GM12878 (cell line): ENCODE measurements around the gene GCSAM. TPM values are rescaled to one million over a fixed set of nuclear protein-coding genes. Genes with fewer than 3 reads are reported as not detected.

Source experiments
- ASH2L ChIP-seq: fragments of 300-600, 200-600 bp; sonication (generic); IDR thresholded peaks from 2 replicates; pipeline ENCODE4 v1.6.1; 2017; ENCODE audit warnings: low read depth, mild to moderate bottlenecking, borderline replicate concordance
- ATF7 ChIP-seq: fragments of 450-650 bp; IDR thresholded peaks from 2 replicates; pipeline ENCODE4 v1.6.1; 2016; ENCODE audit warnings: low read depth, mild to moderate bottlenecking
- CBFB ChIP-seq: IDR thresholded peaks from 2 replicates; pipeline ENCODE4 v1.6.1; 2016; ENCODE audit warnings: antibody characterized with exemption, low read depth
- ELK1 ChIP-seq: IDR thresholded peaks from 2 replicates; pipeline ENCODE4 v1.6.1; 2012; ENCODE audit warnings: low read depth, low read length, improper control_type of control experiment
- ESRRA ChIP-seq: IDR thresholded peaks from 2 replicates; pipeline ENCODE4 v1.6.1; 2012; ENCODE audit warnings: mild to moderate bottlenecking, low read length, improper control_type of control experiment
- KAT2A ChIP-seq: conservative IDR thresholded peaks from 2 replicates; pipeline ENCODE4 v1.6.1; 2011; ENCODE audit warnings: low read depth, low read length; ENCODE audit not compliant: control insufficient read depth
- LARP7 ChIP-seq: fragments of 450-650 bp; IDR thresholded peaks from 2 replicates; pipeline ENCODE4 v1.6.1; 2017; ENCODE audit warnings: mild to moderate bottlenecking
- NFIC ChIP-seq: IDR thresholded peaks from 2 replicates; pipeline ENCODE4 v1.6.1; 2012; ENCODE audit warnings: low read depth, mild to moderate bottlenecking, inconsistent platforms, low read length, moderate library complexity
- POLR2A ChIP-seq: IDR thresholded peaks from 2 replicates; pipeline ENCODE4 v1.6.1; 2011; ENCODE audit warnings: low read depth, mild to moderate bottlenecking, low read length
- POLR2AphosphoS5 ChIP-seq: IDR thresholded peaks from 2 replicates; pipeline ENCODE4 v1.6.1; 2011; ENCODE audit warnings: mild to moderate bottlenecking, low read length, inconsistent platforms
- RB1 ChIP-seq: fragments of 450-650 bp; formaldehyde crosslinking; IDR thresholded peaks from 2 replicates; pipeline ENCODE4 v1.6.1; 2017; ENCODE audit warnings: mild to moderate bottlenecking, borderline replicate concordance
- SMAD5 ChIP-seq: IDR thresholded peaks from 2 replicates; pipeline ENCODE4 v1.6.1; 2016; ENCODE audit warnings: antibody characterized with exemption, low read depth
- SMC3 ChIP-seq: IDR thresholded peaks from 2 replicates; pipeline ENCODE4 v1.6.1; 2011; ENCODE audit warnings: low read length, improper control_type of control experiment, borderline replicate concordance
- SREBF1 ChIP-seq: IDR thresholded peaks from 2 replicates; pipeline ENCODE4 v1.6.1; 2012; ENCODE audit warnings: mild to moderate bottlenecking, low read length
- STAT1 ChIP-seq: fragments of 450-650 bp; conservative IDR thresholded peaks from 2 replicates; pipeline ENCODE4 v1.6.1; 2014; ENCODE audit warnings: antibody characterized with exemption, mild to moderate bottlenecking
- SUZ12 ChIP-seq: fragments of 200-600 bp; sonication (generic); IDR thresholded peaks from one replicate; pipeline ENCODE4 v1.6.1; 2018; ENCODE audit warnings: antibody characterized with exemption, mild to moderate bottlenecking; ENCODE audit not compliant: unreplicated experiment
- TARDBP ChIP-seq: IDR thresholded peaks from 2 replicates; pipeline ENCODE4 v1.6.1; 2016; ENCODE audit warnings: borderline replicate concordance
- TBL1XR1 ChIP-seq: IDR thresholded peaks from 2 replicates; pipeline ENCODE4 v1.6.1; 2012; ENCODE audit warnings: low read depth, low read length, improper control_type of control experiment
- YY1 ChIP-seq: IDR thresholded peaks from 2 replicates; pipeline ENCODE4 v1.6.1; 2011; ENCODE audit warnings: low read depth, mild to moderate bottlenecking, low read length
- ZNF217 ChIP-seq: fragments of 450-650 bp; IDR thresholded peaks from 2 replicates; pipeline ENCODE4 v1.6.1; 2017; ENCODE audit warnings: antibody characterized with exemption, mild to moderate bottlenecking
- ZNF24 ChIP-seq: fragments of 450-650 bp; IDR thresholded peaks from 2 replicates; pipeline ENCODE4 v1.6.1; 2017; ENCODE audit warnings: antibody characterized with exemption, mild to moderate bottlenecking
- ZNF384 ChIP-seq: IDR thresholded peaks from 2 replicates; pipeline ENCODE4 v1.6.1; 2012; ENCODE audit warnings: low read depth, mild to moderate bottlenecking, low read length, improper control_type of control experiment, borderline replicate concordance
- polyA plus RNA-seq, 11 experiments: library from polyadenylated mRNA; depleted of rRNA in 4 of 11; unstranded in 6 of 11; stranded (reverse) in 5 of 11; fragments of >200 nt; fragmentation: Nextera tagmentation in 4 of 11; fragmentation: Illumina TruSeq in 1 of 11; extraction: Ambion mirVana in 4 of 11; extraction: Trizol in 1 of 11; gene quantifications; 1 replicate in 1 of 11; 2 replicates in 10 of 11; pipeline versions ENCODE4 v1.2.1 to v1.2.3, GENCODE V29; 2011 to 2016; ENCODE audit warnings: inconsistent platforms in 2 of 11, missing spikeins in 2 of 11, low read depth in 1 of 11
- total RNA-seq, 4 experiments: library from RNA; depleted of rRNA in 3 of 4; stranded (reverse); fragments of >200 nt in 3 of 4; fragmentation: Illumina TruSeq in 1 of 4; extraction: Trizol in 1 of 4; gene quantifications; 2 replicates each; pipeline versions ENCODE4 v1.2.1 to v1.2.3, GENCODE V29; 2013 to 2021
- TF ChIP-seq, protein P1 (sequence below): fragments of 450-650 bp; IDR thresholded peaks from 2 replicates; pipeline ENCODE4 v1.6.1; 2018; ENCODE audit warnings: mild to moderate bottlenecking, low read depth, moderate library complexity; ENCODE audit not compliant: partially characterized antibody
- TF ChIP-seq, protein P2 (sequence below): fragments of 450-650 bp; IDR thresholded peaks from 2 replicates; pipeline ENCODE4 v1.6.1; 2017; ENCODE audit warnings: mild to moderate bottlenecking, moderate library complexity
- TF ChIP-seq, protein P3 (sequence below): fragments of 450-650 bp; IDR thresholded peaks from 2 replicates; pipeline ENCODE4 v1.6.1; 2016; ENCODE audit warnings: mild to moderate bottlenecking

Gene GCSAM
- total and polyA plus RNA-seq, 10 of the 15 experiments (the other 5 are each of a cell fraction or from before 2014, with no cell fraction given), result 81.5 to 407 (median 107) TPM

GRCh38 chr3:112131111-112131510 is 1.9 kb downstream of the GCSAM start (continued):
- TF ChIP-seq, protein P1, sequence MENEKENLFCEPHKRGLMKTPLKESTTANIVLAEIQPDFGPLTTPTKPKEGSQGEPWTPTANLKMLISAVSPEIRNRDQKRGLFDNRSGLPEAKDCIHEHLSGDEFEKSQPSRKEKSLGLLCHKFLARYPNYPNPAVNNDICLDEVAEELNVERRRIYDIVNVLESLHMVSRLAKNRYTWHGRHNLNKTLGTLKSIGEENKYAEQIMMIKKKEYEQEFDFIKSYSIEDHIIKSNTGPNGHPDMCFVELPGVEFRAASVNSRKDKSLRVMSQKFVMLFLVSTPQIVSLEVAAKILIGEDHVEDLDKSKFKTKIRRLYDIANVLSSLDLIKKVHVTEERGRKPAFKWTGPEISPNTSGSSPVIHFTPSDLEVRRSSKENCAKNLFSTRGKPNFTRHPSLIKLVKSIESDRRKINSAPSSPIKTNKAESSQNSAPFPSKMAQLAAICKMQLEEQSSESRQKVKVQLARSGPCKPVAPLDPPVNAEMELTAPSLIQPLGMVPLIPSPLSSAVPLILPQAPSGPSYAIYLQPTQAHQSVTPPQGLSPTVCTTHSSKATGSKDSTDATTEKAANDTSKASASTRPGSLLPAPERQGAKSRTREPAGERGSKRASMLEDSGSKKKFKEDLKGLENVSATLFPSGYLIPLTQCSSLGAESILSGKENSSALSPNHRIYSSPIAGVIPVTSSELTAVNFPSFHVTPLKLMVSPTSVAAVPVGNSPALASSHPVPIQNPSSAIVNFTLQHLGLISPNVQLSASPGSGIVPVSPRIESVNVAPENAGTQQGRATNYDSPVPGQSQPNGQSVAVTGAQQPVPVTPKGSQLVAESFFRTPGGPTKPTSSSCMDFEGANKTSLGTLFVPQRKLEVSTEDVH, result no peak
- TF ChIP-seq TBL1XR1 (no peak), SUZ12 (no peak), ZNF24 (no peak), POLR2A (peak; percentile 61), TARDBP (no peak), ZNF384 (no peak), ELK1 (no peak), RB1 (no peak), KAT2A (no peak), NFIC (no peak), SREBF1 (no peak), ATF7 (no peak), POLR2AphosphoS5 (peak; percentile 76), ESRRA (no peak), ASH2L (no peak), SMAD5 (0 out of 2 replicates have a peak, but pooled peaks have one; percentile 37), ZNF217 (no peak), STAT1 (no peak), YY1 (0 out of 2 replicates have a peak, but pooled peaks have one; percentile 12), CBFB (no peak), SMC3 (no peak), LARP7 (no peak)
- TF ChIP-seq, protein P2, sequence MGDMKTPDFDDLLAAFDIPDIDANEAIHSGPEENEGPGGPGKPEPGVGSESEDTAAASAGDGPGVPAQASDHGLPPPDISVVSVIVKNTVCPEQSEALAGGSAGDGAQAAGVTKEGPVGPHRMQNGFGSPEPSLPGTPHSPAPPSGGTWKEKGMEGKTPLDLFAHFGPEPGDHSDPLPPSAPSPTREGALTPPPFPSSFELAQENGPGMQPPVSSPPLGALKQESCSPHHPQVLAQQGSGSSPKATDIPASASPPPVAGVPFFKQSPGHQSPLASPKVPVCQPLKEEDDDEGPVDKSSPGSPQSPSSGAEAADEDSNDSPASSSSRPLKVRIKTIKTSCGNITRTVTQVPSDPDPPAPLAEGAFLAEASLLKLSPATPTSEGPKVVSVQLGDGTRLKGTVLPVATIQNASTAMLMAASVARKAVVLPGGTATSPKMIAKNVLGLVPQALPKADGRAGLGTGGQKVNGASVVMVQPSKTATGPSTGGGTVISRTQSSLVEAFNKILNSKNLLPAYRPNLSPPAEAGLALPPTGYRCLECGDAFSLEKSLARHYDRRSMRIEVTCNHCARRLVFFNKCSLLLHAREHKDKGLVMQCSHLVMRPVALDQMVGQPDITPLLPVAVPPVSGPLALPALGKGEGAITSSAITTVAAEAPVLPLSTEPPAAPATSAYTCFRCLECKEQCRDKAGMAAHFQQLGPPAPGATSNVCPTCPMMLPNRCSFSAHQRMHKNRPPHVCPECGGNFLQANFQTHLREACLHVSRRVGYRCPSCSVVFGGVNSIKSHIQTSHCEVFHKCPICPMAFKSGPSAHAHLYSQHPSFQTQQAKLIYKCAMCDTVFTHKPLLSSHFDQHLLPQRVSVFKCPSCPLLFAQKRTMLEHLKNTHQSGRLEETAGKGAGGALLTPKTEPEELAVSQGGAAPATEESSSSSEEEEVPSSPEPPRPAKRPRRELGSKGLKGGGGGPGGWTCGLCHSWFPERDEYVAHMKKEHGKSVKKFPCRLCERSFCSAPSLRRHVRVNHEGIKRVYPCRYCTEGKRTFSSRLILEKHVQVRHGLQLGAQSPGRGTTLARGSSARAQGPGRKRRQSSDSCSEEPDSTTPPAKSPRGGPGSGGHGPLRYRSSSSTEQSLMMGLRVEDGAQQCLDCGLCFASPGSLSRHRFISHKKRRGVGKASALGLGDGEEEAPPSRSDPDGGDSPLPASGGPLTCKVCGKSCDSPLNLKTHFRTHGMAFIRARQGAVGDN, result no peak
- TF ChIP-seq, protein P3, sequence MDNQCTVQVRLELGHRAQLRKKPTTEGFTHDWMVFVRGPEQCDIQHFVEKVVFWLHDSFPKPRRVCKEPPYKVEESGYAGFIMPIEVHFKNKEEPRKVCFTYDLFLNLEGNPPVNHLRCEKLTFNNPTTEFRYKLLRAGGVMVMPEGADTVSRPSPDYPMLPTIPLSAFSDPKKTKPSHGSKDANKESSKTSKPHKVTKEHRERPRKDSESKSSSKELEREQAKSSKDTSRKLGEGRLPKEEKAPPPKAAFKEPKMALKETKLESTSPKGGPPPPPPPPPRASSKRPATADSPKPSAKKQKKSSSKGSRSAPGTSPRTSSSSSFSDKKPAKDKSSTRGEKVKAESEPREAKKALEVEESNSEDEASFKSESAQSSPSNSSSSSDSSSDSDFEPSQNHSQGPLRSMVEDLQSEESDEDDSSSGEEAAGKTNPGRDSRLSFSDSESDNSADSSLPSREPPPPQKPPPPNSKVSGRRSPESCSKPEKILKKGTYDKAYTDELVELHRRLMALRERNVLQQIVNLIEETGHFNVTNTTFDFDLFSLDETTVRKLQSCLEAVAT, result peak; percentile 78; the same call in 1 of the 2 replicates
